ENCODE measurements around the gene TLE4.
A peak's percentile ranks its signal among the peaks of the same experiment; 100 is the strongest.

Gene TLE4

DNA sequence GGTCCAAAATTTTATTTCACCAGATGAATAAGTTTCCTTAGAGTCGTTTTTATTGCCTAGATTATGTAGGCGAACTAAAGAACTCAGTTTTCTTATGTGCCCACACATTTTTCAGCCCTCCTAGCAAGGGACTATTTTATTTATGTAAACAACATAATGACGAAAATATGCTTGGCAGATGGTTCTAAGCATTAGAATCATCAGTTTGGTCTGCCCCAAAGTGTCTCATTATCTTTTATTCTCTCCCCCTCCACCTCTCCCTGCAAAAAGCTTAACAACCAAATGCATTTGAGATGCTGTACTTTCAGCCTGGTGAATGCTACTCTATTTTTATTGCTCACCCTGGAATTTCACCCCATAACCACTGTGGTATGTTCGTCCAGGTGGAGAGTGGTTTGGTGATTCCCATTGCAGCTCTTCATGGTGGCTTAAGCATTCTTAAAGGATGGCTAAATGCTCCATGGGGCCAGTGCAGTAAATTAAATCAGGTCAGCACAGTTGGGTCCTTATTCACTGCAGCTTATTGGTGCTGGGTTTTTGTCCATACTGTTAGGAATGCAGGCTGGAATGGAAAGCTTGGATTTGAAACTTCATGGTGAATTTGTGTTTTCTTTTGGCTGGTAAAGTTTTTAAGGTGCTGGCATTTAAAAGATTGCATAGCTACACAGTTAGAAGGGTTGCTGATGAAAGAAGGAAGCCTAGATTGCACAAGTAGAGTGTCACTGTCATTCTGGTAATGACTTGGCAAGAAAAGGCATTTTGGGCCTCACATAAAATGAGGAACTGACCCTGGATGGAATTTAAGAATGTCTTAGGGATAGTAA, 39.2 kb downstream of the TLE4 start:
- no peak overlapping the region for H3K4me3 ChIP-seq (ENCODE audit: low read depth, low read length)
- peak; percentile 93 for DNase-seq (ENCODE audit: low read depth)
- TF ChIP-seq, protein P1, sequence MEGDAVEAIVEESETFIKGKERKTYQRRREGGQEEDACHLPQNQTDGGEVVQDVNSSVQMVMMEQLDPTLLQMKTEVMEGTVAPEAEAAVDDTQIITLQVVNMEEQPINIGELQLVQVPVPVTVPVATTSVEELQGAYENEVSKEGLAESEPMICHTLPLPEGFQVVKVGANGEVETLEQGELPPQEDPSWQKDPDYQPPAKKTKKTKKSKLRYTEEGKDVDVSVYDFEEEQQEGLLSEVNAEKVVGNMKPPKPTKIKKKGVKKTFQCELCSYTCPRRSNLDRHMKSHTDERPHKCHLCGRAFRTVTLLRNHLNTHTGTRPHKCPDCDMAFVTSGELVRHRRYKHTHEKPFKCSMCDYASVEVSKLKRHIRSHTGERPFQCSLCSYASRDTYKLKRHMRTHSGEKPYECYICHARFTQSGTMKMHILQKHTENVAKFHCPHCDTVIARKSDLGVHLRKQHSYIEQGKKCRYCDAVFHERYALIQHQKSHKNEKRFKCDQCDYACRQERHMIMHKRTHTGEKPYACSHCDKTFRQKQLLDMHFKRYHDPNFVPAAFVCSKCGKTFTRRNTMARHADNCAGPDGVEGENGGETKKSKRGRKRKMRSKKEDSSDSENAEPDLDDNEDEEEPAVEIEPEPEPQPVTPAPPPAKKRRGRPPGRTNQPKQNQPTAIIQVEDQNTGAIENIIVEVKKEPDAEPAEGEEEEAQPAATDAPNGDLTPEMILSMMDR (conservative IDR thresholded peaks at IDR 0.05; ENCODE audit: low read depth, low read length), result no peak

DNA sequence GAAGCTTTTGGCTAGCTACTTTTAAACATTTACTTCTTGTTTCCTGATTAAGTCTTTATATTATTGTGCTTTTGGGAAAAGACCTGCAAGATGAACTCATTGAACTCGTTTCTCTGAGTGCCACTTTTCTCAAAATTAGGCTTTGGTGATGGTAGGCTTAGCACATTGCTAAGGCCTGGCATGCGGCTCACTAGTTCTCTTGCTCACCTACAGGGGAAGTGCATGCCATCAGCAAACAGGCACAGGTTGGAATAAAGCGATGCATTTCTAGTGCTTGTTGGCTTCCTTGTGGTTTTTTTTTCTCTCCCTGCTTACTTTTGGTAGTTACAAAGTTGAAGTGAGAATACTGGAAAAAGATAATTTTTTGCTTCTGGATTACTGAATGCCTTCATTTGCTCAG, 41.4 kb downstream of the TLE4 start:
- TF ChIP-seq, protein P1 (conservative IDR thresholded peaks at IDR 0.05; ENCODE audit: low read depth, low read length), result no peak
- H3K4me3 ChIP-seq (ENCODE audit: low read depth, low read length), result no peak overlapping the region

DNA sequence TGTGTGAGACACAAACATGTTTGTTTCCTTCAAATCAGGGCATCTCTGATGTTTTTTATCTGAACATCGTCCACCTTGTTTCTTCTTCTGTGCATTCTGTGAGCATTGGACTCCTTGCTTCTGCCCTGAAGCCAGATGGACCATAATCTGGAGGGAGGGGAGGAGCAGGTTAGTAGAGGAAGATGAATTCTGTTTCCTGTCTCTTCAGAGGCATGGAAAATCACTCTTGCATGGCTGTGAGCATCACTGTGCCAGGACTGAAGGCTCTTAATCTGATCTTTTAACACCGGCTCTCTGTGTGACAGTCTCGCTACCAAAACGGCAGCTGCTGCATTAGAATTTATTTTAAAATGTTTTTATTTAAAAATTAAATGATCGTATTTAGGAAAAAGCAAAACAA, 43.3 kb downstream of the TLE4 start:
- TF ChIP-seq, protein P1 (conservative IDR thresholded peaks at IDR 0.05; ENCODE audit: low read depth, low read length), result no peak

More for the DNA sequence above, 41.4 kb downstream of the TLE4 start:
- DNase-seq (ENCODE audit: low read depth), result no peak

DNA sequence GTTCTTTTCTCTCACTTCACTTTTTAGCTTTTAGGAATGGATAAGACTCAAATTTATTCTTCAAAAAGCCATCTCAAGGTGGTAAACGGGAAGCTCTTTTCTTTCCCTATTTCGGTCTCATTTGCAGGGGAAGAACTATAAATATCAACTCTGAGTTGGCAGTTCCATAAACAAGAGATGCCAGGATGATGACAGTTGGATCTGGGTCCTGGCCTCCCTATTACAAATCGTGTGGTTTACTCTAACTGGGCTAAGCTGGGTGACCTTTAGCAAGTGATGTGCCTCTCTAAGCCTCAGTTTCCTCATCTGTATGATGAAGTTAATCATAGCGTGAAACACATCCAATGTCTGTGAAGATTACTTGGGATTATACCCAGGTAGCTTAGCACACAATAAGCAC, 44.2 kb downstream of the TLE4 start:
- no peak for DNase-seq (ENCODE audit: low read depth)
- no peak overlapping the region for H3K4me3 ChIP-seq (ENCODE audit: low read depth, low read length)
- TF ChIP-seq, protein P1 (conservative IDR thresholded peaks at IDR 0.05; ENCODE audit: low read depth, low read length), result no peak

More for the DNA sequence above, 43.3 kb downstream of the TLE4 start:
- H3K4me3 ChIP-seq (ENCODE audit: low read depth, low read length), result no peak overlapping the region
- DNase-seq (ENCODE audit: low read depth), result no peak

DNA sequence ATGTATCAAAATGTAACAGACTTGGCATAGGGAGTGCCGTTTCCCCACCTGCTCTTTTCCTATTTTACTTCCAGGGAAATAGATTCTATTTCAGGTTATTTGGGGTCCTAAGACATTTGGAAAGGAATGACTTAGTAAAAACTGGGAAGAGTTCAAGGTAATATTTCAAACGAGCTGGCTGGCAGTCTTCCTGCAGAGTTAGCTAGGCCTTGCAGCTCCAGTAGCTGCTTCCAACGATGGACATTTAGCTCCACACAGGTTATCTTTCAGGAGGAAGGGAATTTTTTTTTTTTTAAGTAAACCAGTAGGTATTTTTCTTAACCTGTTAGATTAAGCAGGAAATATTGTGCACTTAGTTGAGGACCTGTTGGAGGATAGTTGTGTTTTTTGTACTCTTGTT, 45.2 kb downstream of the TLE4 start:
- H3K4me3 ChIP-seq (ENCODE audit: low read depth, low read length), result no peak overlapping the region
- DNase-seq (ENCODE audit: low read depth), result no peak
- TF ChIP-seq, protein P1 (conservative IDR thresholded peaks at IDR 0.05; ENCODE audit: low read depth, low read length), result no peak

DNA sequence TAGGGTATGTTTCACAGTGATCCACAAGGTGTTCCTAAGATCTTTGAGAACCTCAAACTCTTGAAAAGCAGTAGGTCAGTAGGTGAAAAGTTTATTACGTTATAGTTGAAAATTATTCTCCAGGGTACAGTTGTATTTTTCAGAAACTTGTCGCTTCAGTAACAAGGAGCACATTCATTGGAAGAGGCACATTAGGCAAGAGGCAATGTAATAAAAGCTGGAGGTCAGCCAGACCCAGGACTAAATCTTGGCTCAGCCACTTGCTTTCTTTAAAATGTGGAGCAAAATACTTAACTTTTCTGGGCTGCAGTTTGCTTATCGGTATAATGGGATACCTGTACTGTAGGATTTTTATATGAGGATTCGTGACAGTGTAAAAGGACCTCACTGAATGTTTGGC, 45.6 kb downstream of the TLE4 start:
- H3K4me3 ChIP-seq (ENCODE audit: low read depth, low read length), result no peak overlapping the region
- TF ChIP-seq, protein P1 (conservative IDR thresholded peaks at IDR 0.05; ENCODE audit: low read depth, low read length), result no peak
- peak; percentile 77 for DNase-seq (ENCODE audit: low read depth)

DNA sequence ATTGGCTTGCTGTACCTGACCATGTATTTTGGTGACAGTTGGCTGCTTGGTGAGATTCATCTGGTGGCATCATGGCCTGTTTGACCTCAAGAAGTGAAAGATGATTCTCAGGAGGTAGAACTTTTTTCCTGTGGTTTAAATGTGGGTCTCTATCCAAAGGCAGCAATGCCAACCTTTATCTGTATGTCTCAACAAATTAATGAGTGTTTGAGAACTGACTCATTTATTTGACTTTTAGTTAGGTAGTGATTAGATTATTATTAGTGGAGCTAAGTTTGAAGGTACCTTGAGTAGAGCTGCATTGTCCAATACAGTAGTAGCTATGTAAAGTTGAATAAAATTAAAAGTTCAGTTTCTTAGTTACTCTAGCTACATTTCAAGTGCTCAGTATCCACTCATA, 48.2 kb downstream of the TLE4 start:
- TF ChIP-seq, protein P1 (conservative IDR thresholded peaks at IDR 0.05; ENCODE audit: low read depth, low read length), result no peak
- DNase-seq (ENCODE audit: low read depth), result no peak
- H3K4me3 ChIP-seq (ENCODE audit: low read depth, low read length), result no peak overlapping the region

All from choroid plexus epithelial cell (primary cell).